GM19455 (cell line): ENCODE measurements around the gene APOO.
"Not testable (repeated sequence)": the region's sequence is repeated elsewhere in the genome, so short reads cannot be mapped to it uniquely, and the experiment has no call there.

Experiments used
- ATAC-seq: cut with Tn5 transposase; IDR thresholded peaks from one replicate; pipeline ENCODE4 v1.9.1; 2021; ENCODE audit not compliant: unreplicated experiment

Gene APOO

DNA sequence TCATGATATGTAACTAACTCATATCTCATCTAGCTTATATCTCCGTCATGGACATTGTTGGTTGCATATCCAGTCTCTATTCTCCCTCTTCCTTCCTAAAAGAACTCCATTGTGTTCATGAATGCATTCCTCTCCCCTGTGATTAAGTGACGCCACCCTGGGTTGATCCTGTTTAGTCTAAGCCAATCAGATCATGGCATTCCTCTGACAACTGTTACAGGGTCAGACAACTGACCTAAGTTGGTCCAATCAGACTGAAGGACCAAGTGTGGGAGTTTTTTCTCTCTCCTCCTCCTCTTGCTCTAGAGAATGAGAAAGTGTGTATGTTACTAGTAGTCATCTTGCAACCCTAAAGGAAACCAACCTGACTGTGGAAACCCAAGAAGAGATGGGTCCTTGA is 3.6 kb downstream of the APOO start:
- no peak for ATAC-seq

DNA sequence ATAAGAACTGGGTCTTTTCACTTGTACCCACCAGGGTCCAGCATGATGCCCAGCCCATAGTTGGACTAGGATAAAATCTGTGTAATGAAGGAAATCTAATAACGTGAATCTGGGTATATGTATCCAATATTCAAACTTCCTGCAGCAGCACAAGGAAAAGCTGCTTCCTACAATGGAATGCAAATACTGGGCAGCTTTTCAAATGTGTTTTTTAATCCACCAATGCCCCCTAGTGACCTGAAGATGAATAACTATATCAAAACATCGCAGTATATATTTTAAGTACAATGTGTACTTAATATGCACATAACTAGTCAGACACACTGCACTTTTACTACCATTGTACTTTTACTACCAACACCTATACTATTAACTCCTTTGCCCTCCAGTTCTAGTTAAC is 5.3 kb downstream of the APOO start:
- ATAC-seq: no peak

DNA sequence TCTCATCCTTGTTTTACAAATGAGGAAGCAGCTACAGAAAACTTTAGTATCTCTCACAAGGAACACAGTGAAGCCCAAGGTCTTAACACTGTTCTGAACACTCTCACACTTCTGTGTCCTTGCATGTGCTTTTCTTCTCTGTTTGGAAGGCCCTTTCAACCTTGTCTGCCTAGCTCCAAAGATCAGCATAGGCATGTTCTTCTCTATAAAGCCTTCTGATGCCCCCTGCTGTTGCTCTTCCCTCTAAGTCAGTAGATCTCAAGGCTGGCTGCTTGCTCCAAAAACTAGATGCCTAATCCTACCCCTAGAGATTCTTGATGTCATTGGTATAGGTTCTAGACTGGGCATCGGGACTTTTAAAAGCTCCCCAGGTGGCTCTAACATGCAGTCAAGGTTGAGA is 5.9 kb downstream of the APOO start:
- peak; percentile 78 for ATAC-seq

DNA sequence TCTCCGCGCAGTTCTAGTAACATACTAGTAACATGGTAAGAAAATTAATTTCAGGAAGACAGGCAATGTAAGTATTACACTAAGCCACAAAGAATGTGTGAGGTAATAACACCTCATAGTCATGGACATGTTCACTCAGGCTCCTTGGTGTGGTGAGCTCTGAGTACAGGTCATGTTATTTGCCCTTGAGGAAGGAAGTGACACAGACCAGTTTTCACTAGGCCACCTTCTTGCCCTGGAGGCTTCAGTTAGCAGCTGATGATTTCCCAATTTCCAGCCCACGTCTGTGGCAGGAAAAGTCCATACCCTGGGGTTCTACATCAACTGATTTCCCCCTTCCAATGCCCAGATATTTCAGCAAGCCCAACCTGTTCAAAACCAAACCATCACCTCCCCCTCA is 6.7 kb downstream of the APOO start:
- ATAC-seq: no peak

DNA sequence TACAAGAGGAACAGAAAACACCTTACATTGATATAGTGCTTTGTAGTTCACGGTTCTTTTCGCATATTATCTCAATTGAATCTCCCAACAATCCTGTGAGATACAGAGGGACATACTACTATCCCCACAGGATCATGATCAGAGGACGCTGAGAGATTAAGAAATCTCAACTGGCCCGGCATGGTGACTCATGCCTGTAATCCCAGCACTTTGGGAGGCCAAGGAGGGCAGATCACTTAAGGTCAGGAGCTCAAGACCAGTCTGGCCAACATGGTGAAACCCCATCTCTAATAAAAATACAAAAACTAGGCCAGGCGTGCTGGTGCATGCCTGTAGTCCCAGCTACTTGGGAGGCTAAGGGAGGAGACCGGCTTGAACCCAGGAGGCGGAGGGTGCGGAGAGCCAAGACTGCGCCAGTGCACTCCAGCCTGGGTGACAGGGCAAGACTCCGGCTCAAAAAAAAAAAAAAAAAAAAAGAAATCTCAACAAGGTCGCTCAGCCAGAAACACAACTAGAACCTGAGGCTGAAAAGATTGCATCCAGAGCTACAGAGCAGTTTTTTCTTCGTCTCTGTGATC is 7.4 kb downstream of the APOO start:
- ATAC-seq: no peak

DNA sequence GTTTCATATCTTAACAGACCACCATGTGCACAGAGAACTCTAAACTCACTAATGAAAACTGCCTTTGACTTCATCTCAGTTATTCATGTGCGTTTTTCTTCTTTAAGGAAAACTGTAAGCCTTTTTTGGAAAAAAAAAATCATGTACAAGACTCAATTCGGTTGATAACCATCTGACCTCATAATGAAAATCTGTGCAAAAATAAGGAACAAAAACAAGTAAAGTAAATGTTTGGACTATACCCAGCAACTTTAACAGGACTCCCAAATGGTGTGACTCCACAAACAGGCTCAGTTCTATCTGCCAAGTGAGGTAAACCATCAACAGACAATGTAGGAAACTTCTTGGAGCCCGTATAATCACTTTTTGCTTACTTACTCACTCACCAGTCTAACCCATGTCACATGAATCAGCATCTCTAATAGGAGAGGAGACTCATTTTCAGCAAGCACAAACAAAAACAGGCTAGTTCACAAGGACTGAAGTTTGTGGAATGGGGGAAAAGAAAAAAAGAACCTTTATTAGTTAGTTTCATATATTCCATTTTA is 9.3 kb downstream of the APOO start:
- ATAC-seq: no peak

DNA sequence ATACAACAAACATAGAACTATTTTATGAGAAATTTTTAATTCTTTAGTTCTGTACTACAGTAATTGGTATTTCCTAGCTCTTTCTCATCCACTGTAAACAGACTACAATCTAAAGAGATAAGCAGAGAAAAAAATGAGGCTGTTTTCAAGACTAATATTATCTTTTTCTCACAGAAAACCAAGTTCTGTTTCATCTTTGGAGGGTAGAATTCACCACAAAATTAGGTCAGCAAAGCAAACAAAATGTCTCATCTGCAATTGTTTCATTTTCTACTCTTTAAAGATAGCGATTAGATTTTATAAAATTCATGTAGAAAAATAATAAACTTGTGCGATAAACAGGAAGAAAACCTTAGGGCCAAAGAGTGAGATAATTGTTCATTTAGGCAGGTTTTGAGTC is 10.8 kb downstream of the APOO start:
- no peak for ATAC-seq

DNA sequence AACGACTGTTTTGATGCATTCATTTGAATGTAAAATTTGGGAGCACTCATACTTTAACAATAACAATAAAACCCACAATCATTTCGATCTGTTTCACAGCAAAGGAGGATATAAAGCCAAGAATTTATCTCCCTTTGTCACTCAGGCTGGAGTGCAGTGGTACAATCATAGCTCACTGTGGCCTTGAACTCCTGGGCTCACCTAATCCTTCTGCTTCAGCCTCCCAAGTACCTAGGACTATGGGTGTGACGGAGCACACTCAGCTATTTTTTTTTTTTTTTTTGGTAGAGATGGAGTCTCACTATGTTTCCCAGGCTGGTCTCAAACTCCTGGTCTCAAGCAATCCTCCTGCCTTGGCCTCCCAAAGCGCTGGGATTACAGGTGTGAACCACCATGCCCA is 11.2 kb downstream of the APOO start:
- not testable (repeated sequence) for ATAC-seq

DNA sequence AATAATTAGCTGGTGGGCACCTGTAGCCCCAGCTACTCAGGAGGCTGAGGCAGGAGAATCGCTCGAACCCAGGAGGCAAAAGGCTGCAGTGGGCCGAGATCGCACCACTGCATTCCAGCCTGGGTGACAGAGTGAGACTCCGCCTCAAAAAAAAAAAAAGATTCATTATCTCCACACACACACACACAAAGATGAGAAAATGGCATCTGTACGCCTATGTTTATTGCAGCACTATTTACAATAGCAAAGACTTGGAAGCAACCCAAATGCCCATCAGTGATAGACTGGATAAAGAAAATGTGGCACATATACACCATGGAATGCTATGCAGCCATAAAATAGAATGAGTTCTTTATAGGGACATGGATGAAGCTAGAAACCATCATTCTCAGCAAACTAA is 12.7 kb downstream of the APOO start:
- not testable (repeated sequence) for ATAC-seq

DNA sequence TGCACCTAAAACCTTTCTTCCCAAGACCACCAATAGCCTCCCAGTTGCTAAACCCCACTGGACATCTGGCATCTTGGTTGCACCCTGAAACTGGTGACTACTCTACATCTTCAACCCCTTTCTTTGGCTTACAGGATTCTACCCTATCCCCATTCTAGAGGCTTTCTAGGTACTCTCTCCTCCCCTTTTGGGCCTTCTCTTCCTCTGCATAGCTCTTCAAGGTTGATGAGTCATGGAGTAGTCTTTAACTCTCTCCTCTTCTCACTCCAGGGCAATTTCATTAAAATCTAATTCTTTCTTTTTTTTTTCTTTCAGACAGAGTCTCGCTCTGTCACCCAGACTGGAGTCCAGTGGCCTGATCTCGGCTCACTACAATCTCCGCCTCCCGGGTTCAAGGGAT is 16.8 kb downstream of the APOO start:
- ATAC-seq: no peak

DNA sequence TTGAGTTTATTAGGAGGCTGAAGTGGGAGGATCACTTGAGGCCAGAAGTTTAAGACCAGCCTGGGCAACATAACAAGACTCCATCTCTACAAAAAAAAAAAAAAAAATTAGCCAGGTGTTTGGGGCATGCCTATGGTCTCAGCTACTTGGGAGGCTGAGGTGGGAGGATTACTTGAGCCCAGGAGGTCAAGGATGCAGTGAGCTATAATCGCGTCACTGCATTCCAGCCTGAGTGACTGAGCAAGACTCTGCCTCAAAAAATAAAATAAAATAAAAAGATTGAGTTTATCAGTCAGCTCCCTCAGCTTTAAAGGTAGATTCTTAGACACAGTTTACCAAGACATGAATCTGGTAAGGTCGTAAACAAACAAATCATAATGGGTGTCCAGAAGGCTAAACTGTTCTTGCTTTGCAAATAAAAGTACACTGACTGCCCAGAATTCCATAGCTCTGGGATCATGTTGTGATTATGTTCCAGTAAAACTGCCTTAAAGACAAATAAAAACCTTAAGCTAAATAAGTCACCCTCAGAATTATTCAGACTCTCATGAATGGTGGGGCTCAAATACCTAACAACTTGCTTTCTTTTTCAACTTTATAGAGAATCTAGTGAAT is 18.7 kb downstream of the APOO start:
- no peak for ATAC-seq

DNA sequence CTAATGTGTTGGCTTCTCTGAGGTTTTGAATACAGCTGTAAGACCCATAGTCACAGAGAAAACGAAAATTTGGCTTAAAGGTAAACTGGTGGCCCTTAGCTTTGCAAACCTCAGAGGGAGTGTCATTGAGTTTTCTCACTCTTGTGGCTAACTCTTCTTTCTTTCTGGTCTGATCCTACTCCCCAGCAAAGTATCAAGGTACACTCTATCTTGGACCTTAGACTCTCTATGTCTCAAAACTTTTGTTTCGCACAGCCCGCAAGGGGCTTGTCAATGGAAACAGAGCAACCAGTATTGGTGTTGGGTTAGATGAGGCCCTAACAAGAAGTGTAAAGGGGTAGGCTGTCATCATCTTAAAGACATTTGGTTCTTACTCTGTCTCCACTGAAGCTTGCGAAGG is 19.8 kb downstream of the APOO start:
- no peak for ATAC-seq

DNA sequence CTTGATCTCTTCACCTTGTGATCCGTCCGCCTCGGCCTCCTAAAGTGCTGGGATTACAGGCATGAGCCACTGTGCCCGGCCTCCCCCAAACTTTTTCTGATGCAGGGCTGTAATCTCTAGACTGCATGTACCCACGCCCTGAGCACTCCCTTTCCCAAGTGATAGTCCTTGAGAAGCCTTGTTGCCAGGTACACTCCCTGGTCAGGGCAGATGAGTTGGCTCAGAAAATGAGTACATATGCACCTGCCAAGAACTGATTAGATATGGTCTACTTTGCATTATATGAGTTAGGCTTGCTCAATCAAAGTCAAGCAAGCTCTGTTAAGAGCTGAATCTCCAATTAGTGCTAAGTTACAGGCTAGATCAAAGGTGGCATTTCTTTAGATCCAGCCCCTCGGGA is 20.3 kb downstream of the APOO start:
- no peak for ATAC-seq

DNA sequence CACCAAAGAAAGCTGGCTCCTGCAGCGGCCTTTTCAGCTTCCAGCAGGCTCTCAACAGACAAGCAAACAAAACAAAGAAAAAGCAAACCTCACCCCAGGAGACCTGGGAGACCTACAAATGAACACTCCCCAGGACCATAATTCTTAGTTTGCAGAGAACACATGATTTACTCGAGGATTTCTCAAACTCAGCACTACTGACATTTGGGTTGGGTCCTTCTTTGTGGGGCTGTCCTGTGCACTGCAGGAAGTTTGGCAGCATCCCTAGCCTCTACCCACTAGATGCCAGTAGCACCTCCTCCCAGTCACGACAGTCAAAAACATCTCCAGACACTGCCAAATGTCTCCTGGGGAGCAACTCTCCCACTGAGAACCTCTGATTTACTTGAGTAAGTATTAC is 21.9 kb downstream of the APOO start:
- no peak for ATAC-seq

DNA sequence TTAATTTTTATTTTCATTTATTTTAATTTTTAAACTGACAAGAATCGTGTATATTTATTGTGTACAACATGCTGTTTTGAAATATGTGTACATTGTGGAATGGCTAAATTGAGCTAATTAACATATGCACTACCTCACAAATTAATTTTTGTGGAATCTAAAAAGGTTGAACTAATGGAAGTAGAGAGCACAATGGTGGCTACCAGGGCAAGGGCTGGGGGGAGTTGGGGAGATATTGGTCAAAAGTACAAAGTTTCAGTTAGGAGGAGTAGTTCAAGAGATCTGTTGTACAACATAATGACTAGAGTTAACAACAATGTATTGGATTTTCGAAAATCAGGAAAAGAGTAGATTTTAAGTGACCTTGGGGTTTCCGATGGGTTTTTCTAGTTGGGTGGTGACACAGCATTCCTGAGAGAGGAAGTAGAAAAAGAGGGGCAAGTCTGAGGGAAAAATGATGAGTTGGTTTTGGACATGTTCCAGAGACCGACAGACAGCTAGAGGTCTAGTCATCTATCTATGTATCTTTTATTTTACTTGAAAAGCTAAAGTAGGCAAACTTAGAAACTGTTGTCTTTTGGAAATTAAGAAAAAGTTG is 23.2 kb downstream of the APOO start:
- ATAC-seq: no peak

DNA sequence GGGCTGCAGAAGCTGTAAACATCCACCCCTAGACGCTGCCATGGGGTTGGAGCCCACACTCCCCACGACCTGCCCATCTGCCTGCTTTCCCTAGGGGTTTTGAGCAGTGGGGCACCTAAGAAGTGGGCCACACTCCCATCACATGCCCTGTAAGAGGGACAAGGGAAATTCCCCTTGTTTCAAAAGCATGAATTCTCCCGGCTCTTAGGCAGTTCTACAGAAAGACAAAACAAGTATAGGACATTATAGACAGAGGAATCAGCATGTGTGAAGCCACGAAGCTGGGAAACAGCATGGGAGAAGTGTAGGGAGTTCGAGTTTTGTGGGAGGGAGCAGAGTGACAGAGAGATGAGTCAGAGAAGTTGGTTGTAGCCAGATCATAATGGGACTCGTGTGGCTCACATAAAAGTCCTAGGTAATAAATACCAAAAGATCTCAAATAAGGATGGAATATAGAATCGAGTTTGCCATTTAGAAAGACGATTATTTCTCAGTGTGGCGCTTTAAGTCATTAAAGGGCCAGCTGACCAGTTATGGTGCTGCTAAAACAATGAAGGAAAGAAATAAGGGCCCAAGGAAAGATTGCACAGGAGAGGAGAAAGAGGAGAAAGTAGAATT is 23.9 kb downstream of the APOO start:
- no peak for ATAC-seq

DNA sequence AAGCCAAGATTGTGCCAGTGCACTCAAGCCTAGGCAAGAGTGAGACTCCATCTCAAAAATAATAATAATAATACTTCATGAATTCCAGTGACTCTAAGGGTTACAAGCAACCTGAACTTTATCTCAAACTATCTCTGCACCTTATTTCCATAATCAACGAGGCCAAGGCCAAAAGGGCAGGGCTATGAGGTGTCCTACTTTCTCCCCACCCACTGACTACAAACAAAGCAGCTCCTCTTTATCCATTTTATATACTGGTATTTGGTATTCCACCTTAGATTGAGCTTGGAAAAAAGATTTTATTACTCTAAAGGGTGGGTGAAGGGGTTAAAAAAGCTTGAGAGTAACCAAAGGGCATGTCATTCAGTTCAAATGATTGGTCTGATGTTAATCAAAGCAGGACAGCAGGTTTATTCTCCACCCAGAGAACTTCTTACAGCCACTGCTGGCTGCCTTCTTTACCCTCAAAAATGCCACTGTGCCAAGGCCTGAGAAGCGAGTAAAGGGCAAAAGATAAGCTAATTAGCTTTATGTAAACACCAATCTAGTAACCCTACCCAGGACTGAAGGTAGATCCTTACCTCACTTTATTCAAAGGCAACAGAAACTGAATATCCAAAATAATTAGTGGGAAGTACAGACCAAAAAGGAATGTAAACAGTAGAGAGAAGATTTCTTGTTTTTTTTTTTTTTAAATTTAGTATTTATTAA is 28.2 kb downstream of the APOO start:
- no peak for ATAC-seq

DNA sequence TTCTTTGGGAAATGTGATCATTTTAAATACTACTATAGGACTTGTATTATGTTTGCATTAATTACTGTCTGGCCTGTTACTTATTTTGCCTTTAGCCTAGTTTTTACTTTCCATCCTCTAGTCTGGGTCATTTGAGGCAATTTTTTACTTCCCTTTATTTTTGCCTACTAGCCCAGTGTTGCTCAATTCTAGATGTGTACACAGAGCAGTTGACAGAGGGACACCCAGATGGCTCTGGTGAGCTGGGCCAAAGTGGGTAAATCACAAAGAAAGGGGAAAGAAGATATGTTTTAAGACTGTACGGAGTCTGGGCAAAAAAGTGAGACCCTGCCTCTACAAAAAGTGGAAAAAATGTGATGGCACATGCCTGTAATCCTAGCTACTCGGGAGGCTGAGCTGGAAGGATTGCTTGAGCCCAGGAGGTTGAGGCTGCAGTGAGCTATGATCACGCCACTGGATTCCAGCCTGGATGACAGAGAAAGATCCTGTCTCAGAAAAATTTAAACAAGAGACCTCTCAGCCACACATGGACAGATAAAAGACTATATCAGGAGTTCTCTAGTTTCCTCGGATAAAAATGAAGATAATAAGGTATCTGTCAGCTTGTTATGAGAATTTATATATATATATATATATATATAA is 35.7 kb downstream of the APOO start:
- no peak for ATAC-seq

DNA sequence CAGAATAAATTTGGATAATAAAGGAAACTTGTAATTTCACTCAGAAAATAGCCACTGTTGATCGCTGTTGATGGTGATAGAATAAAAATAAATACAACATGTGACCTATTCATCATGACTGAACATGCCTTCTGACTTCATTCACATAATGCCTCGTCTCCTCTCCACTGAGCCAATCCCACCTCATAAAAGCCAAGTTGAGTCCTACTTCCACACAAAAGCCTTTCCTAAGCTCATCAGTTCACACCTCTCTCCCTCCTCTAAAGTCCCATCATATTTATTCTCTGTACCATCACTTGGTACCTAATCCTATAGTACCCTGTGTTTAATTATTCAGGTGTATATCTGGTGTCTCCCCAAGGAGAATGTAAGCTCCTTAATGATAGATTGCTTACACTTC is 37.7 kb downstream of the APOO start:
- ATAC-seq: no peak

DNA sequence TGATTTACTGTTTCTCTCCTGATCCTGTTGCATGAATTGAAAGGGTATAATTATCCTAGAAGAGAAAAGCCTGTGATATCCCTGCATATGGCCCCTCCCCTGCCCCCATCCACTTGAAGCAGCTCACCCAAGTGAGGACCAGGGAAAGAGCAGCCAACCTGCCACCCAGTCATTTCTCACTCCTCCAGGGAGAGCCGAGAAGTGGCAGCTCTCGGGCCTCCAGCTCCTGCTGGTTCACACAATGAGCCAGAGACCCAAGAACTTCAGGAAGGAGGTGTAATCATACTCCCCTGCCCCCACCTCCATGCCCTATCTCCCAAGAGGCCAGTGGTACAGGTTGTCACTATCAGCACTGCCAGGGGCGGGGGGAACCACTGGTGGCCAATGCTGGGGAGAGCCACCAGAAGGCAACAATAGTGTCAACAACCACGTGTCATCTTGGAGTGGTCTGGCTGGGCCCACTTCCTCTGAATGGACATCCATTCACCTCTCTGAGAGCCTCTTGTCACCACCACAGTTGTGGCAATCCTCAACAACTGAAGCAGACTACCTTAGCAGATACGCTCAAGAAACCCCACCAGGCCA is 42.9 kb downstream of the APOO start:
- ATAC-seq: no peak

DNA sequence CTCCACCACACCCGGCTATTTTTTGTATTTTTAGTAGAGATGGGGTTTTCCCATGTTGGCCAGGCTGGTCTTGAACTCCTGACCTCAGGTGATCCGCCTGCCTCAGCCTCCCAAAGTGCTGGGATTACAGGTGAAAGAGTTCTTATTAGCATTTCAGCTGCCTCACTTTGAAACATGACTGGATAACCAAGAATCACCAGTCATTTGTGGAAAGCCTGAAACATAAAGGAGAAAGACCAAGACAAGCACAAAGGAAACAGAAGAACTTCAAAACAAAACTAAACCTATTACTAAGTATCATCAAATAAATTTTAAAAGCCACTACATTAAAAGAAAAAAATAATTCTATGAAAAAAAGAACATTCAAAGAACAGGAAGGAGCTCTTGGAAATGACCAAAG is 45.8 kb downstream of the APOO start:
- ATAC-seq: not testable (repeated sequence)
